GM19043 (cell line): ENCODE measurements around the gene THSD4.
"Not testable (repeated sequence)": the region's sequence is repeated elsewhere in the genome, so short reads cannot be mapped to it uniquely, and the experiment has no call there.

Source experiments
- ATAC-seq: cut with Tn5 transposase; IDR thresholded peaks from one replicate; pipeline ENCODE4 v1.9.1; 2021; ENCODE audit warnings: low read depth; ENCODE audit not compliant: unreplicated experiment

Gene THSD4

DNA sequence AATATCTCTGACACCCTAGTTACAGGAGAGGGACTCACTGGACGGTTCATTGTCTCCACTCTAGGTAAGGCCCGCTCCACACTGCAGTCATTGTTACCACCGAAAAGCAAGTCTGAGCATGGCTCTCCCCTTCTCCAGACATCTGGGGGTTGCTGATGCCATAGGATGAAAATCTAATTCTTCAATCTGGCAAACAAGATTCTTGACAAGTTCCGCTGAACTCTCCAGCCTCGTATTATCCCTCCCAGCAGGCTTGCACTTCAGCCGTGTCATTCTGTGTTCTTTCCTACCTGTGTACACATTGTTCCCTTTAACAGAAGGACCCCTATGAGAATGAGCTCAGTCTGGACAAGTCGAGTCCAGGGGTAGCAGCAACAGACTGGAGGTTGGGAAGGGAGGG is 542.8 kb downstream of the THSD4 start:
- no peak for ATAC-seq

DNA sequence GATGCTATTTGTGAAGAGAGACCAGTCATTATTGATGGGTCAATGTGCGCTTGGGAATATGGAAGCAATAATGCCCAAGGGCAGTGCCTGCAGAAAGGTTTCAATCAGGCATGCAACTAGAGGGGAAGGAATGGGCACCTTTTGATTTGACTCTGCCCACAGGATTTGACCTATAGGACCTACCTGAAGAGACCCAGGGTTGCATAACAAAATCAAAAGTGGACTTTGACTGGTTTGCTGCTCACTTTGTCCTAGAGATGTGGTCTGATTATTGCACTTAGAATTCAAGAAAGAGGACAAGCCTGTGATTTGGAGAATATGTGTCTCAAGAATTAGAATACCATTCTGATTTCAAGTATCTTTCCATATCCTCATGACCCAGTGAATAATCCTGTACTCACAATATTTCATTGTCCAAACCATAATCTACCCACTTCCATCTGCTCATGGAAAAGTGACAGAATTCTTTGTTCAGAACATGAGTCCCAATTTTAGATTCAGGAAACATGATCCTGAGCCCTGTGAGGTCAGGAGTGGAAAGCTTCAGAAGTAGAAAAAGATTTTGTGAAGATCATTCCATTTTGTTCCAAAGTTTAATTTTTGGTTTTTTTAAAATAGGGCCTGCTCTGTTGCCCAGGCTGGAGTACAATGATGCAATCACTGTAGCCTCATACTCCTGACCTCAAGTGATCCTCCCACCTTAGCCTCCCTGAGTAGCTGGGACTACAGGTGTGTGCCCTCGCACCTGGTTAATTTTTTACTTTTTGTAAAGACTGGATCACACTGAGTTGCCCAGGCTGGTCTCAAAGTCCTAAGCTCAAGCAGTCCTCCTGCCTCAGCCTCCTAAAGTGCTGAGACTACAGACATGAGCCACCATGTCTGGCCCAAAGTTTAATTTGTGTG is 543.8 kb downstream of the THSD4 start:
- ATAC-seq: no peak

DNA sequence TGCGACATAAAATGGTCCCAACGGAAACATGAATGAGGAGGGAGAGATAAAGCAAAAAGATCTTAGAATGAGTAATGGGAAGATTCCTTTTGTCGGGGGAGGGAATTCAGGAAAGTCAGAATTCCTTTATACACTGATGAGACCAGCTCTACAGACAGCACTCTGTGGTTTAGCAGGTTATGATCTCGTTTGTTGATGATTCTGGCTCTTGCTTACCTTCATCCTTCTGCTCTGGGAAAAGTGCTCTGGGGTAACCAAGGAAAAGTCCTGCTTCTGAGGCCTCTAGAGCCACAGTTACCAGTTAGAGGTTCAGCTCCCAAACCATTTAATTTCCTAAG is 544.4 kb downstream of the THSD4 start:
- ATAC-seq: no peak

DNA sequence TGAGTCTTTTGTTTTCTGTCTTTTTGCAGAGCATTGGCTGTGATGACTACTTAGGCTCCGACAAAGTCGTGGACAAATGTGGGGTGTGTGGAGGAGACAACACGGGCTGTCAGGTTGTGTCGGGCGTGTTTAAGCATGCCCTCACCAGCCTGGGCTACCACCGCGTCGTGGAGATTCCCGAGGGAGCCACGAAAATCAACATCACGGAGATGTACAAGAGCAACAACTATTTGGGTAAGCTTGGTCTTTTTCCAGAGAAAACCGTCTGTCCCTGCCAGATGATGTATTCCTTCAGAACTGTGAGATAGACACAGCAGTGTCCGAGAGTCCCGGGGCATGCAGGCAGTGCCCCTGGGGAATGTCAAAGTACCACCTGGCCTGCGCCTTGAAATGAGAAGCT is 545.2 kb downstream of the THSD4 start:
- ATAC-seq: no peak

DNA sequence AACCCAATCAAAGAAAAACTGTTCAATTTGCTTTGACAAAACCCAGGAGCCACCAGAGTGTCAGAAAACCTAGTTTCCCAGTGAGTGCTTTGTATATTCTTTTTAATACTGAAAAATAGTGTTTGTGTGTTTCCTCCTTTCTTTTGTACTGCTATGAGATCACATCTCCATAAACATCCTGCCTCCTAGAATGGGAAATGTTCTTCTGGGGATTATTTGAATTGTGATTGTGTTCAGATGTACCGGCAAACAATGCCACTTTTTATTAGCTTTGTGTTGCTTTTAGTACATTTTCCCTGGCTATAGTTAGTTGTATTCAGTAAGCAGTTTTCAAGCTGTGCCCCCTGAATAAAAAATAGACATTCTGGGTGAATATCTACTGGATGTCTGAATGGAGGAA is 547.0 kb downstream of the THSD4 start:
- ATAC-seq: no peak

DNA sequence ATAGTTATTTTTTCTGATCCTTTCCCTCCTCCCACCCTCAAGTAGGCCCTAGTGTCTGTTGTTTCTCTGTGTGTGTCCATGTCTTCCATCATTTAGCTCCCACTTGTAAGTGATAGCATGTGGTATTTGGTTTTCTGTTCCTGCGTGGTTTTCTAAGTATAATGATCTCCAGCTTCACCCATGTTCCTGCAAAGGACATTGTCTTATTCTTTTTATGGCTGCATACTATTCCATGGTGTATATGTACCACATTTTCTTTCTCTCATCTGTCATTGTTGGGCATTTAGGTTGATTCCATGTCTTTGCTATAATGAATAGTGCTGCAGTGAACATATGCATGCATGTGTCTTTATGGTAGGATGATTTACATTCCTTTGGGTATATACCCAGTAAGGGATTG is 549.4 kb downstream of the THSD4 start:
- ATAC-seq: no peak

DNA sequence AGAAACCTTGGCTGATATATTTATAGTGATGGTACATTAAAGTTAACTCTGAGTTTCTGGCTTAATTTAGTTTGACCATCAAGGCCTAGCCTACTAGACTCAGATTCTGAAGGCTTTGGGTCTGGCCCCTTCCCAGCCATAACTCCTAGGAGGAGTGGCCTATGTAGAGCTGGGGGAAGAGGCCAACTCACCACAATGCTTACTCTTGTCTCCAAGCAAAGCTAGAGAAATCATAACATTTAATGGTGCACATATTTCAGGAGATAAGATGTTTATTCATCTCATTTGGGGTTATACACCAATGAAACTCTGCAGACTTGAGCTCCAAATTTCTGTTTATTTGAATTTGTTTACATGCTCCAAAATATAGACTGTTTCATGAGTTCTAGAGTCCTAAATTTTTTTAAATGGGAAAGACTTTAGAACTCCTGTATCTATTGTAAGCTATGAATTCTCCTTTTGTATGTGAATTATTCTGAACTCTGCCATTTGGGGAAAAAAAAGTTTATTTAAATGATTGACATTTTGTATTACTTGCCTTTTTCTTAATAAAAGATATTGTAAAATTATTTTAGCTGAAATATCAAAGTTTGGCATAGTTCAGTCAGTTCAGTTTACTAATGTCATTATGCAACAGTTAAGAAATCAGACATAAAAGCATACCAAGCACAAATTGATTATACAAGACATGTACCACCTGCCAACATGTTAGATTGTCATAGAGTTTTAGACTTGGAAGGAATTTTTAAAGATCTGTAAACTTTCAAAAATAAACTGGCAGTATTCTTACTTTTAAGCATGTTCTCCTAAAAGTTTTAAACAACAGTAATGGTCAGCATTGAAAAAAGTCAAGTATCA is 551.7 kb downstream of the THSD4 start:
- no peak for ATAC-seq

DNA sequence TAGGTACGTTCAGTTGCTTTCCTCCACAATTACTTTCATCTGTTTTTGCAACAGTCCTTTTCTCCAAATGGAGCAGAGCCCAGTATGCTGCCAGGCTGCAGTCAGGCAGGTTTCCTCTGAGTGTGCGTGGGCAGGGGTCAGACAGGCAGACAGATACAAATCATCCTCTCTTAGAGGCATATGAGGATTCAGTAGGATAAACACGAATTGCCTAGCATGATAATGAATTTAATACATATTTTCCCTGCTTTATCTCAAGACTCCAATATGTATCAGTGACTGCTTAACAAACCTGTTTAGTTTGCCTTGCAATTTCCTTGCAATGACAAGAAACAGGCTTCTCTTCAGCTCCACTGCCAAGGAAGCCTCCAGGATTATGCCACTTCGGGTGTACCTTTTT is 554.4 kb downstream of the THSD4 start:
- no peak for ATAC-seq

DNA sequence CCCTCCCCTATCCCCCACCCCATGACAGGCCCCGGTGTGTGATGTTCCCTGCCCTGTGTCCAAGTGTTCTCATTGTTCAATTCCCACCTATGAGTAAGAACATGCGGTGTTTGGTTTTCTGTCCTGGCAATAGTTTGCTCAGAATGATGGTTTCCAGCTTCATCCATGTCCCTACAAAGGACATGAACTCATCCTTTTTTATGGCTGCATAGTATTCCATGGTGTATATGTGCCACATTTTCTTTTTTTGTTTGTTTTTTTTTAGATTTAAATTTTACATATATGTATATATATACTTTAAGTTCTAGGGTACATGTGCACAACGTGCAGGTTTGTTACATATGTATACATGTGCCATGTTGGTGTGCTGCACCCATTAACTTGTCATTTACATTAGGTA is 555.0 kb downstream of the THSD4 start:
- ATAC-seq: not testable (repeated sequence)

DNA sequence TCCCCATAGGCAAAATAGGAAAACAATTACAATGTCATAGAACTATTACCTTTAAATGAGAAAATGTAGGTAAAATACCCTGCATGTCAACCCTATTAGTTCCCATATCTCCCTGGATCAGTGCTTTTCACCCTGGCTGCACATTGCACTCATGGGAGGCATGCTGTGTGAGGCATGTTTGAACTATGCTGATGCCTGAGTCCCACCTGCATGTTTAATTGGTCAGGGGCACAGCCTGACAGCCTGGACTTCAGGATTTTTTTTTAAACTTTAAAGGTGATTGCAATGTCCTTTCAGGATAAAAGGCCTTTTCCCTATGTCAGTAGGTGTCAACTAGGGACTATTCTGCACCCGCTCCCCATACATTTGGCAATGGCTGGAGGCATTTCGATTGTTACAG is 559.1 kb downstream of the THSD4 start:
- no peak for ATAC-seq

DNA sequence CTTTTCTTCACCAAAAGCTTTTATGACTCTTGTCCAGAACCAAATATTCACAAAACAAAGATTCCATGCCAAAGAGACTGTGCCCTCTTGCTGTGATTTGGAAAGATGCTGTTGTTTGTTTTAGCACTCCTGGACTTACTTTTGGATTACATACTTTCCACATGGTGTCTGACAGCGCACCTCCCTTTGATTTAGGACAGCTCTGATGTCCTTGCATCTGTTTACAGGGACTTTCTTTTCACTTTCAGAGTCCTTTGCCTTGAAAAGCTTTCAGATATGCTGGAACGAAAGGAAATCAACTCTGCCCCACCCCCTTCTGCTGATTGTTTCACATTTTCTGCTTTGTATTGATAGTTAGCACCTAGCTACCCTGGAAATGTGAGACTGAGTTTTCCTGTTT is 562.1 kb downstream of the THSD4 start:
- ATAC-seq: no peak

DNA sequence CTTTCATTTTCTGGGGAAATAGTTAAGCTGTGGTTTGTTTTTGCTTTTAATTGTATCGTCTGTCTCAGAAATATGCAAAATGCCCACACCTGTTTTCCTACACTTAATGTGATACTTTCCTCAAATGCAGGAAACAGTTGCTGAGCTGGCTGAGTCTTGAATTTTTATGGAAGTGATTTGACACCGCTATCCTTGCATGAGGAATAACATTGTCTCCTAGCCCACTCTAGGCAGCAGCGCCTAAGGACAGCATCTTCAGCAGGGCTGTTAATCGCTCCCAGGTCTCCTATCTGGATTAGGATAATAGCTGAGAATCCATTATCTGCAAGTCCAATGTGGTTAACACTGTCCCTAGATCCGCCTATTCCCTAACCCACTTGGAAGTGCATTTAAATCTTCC is 562.5 kb downstream of the THSD4 start:
- ATAC-seq: no peak

DNA sequence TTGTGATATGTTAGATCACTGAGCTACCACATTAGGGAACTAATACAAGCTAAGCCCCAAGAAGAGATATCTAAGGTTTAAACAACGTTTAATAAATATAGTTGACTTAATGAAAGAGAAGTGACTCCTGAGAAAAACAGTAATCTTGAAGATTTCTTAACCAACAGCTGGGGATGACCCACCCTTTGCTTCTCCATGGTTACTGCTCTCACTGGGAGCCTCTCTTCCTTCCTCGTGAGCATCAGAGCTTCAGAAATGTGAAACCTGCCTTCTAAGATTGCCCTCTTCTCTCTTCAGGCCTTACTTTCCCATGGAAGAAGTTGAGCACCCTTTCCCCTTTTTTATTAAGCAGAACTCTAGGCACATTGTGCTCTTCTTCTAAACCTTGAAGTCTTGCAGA is 562.9 kb downstream of the THSD4 start:
- ATAC-seq: no peak

DNA sequence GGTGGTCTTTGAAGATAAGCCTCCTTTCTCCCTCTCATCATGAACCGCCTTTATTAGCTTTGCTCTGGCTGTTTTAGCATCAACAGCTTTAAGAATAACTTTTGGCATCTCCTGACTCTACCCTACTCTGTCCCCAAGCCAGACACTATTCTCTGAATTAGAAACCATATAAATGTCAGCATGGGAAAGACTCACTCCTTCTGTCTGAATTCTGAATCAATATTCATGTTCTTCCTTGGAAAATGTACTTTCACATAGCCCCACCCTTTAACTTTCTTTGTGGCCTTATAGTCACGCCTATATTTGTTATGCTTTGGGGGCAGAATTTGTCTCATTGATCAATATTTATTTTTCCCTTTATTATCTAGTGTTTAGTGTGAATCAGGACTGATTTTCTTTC is 563.3 kb downstream of the THSD4 start:
- no peak for ATAC-seq

DNA sequence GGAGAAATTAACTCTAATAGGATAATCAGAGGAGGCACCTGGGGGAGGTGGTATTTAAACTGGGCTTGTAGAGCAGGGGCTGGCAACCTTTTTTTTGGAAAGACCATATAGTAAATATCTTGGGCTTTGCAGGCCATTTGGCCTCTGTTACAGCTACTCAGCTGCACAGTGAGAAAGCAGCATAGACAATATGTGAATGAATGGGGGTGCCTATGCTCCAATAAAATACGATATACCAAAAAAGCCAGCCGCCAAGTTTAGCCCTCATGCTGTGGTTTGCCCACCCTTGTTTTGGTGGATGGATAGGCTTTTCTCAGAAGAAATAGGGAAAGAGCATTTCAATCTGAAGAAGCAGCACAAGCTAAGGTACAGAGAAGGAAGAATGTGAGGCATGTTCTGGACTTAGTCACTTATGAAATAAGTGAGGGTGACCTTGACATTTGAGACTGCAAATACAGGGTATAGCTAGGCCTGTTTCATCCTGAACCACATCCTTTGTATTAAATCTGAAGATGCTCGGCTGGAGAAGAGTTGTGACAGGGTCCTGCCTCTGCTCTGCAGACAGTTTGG is 564.0 kb downstream of the THSD4 start:
- no peak for ATAC-seq

DNA sequence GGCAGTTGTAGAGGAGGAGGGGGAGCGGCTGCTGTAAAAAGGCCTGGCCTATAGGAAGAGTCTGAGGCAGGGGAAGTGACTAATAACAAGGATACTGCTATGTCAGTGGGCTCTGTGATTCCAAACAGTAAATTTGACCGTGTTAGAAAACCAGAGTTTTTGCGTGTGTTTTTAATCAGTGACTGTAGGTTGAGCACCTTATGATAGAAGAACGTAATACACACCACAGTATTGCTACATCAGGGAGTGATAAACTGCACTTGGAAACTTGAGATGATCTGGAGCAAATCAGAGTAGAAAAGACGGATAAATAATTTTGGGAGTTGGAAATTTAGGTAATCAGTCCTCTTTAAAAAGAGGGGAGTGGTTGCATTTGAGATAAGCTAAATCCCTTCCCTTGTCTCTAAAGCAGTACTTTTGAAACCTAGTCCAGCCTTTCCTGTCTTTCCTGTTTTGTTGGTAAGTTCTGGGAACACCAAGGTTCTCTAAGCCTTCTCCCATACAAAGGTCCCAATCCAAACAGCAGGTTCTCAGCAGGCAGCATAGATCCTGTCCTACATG is 564.6 kb downstream of the THSD4 start:
- ATAC-seq: no peak

DNA sequence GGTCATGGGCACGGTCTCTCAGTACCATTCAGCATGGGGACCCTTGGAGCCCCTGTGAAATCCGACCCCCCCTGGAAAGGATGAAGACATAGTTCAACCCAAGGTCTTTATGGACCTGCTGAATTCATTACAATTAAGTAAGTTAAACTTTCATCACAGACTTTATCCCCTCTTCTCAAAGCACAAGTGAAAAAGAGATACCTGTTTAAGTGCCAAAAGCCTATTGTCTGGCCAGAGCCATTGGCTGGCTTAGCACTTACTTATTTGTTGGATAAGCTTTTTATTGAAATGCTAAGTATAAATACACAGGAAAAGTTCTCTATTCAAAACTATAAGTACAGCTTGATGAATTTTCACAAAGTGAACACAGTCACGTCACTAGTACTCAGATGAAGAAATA is 566.7 kb downstream of the THSD4 start:
- no peak for ATAC-seq

DNA sequence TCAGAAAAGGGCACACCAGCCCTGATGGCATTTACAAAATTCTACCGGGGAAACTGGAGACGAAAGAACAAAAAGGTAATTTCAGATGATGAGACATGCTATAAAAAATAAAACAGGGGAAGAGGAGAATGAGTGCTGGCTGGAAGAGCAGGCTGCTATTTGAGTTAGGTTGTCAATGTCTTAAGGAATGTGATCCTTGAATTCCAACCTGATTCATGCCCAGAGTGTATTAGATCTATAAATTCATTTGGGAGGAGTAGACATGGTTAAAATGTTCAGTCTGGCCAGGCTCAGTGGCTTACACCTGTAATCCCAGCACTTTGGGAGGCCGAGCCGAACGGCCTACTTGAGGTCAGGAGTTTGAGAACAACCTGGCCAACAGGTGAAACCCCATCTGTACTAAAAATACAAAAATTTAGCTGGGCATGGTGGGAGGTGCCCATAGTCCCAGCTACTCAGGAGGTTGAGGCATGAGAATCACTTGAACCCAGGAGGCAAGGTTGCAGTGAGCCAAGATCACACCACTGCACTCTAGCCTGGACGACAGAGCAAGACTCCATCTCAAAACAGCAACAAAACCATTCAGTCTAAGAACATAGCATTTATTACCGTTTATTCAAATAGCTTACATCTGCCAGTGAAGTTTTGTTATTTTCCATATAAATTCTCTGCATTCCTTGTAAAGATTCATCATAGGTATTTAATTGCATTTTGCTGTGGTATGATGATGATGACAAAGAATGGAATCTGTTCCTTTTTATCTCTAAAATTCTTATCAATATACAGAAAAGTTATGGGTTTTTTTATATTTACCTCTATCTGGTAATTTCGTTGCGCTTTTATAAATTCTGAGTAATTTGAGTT is 568.4 kb downstream of the THSD4 start:
- no peak for ATAC-seq

DNA sequence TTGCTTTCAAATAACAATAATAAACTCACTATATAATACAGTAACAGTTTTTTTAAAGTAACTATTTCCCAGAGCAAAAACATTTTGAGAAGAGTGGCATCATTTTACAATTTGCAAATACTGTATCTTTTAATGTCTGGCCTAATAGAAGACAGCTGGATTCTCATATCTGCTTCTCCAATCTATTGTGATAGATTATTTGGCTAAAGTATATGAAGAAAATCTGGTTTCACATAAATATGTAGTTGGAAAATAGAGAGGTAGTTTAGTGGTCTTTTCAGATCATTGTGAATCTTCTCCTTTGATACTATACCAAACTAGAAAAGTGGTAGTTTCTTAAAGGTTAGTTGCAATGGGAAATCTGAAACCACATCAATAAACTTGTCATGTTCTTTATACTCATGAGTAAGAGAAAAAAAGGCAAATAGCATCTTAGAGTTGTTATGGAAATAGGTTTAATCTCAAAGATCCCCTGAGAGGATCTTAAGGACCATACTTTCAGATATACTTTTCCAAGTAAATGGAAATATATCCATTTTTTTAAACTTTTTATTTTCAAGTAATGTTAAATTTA is 570.2 kb downstream of the THSD4 start:
- no peak for ATAC-seq
